HepG2 (cell line): ENCODE measurements around the gene TASP1. TPM values are rescaled to one million over a fixed set of nuclear protein-coding genes. Genes with fewer than 3 reads are reported as not detected.
A peak's percentile ranks its signal among the peaks of the same experiment; 100 is the strongest.

Experiments used
- BATF2 ChIP-seq: sonication (generic); formaldehyde crosslinking; IDR thresholded peaks from 2 replicates; pipeline ENCODE4 v1.8.0; 2022; ENCODE audit warnings: mild to moderate bottlenecking, missing genetic modification reagents, moderate library complexity
- CTCF ChIP-seq: sonication (generic); formaldehyde crosslinking; IDR thresholded peaks from 2 replicates; pipeline ENCODE4 v1.5.0; 2020; ENCODE audit warnings: mild to moderate bottlenecking, missing genetic modification reagents, moderate library complexity
- EHMT2 ChIP-seq: fragments of 200-600 bp; sonication (generic); IDR thresholded peaks from 2 replicates; pipeline ENCODE4 v1.7.0; 2017; ENCODE audit warnings: antibody characterized with exemption, low read depth, low read length, borderline replicate concordance
- HNRNPK ChIP-seq: fragments of 200-400 bp; formaldehyde crosslinking; IDR thresholded peaks from 2 replicates; pipeline ENCODE4 v1.6.1; 2018; ENCODE audit warnings: low read length, low read depth, moderate library complexity, mild to moderate bottlenecking; ENCODE audit not compliant: poor library complexity, severe bottlenecking
- LRRFIP1 ChIP-seq: sonication (generic); formaldehyde crosslinking; conservative IDR thresholded peaks from 2 replicates; pipeline ENCODE4 v1.4.0; 2020; ENCODE audit warnings: missing genetic modification reagents
- MXD4 ChIP-seq: IDR thresholded peaks from 2 replicates; pipeline ENCODE4 v1.6.1; 2016; ENCODE audit warnings: mild to moderate bottlenecking, missing biosample characterization, missing genetic modification reagents
- PCBP2 ChIP-seq: fragments of 200-400 bp; formaldehyde crosslinking; optimal IDR thresholded peaks from 2 replicates; pipeline ENCODE3; 2018; ENCODE audit warnings: low read length, low read depth; ENCODE audit not compliant: poor library complexity, severe bottlenecking
- RARA ChIP-seq: IDR thresholded peaks from 2 replicates; pipeline ENCODE4 v1.6.1; 2016; ENCODE audit warnings: missing genetic modification reagents, missing compliant biosample characterization
- SMC3 ChIP-seq: IDR thresholded peaks from 2 replicates; pipeline ENCODE4 v1.6.1; 2011; ENCODE audit warnings: low read length, improper control_type of control experiment
- SNAPC4 ChIP-seq: sonication (generic); formaldehyde crosslinking; IDR thresholded peaks from 2 replicates; pipeline ENCODE4 v1.4.0; 2020; ENCODE audit warnings: mild to moderate bottlenecking, missing genetic modification reagents
- TEAD3 ChIP-seq: optimal IDR thresholded peaks from 2 replicates; pipeline ENCODE3; 2016; ENCODE audit warnings: borderline replicate concordance
- TFDP1 ChIP-seq: IDR thresholded peaks from 2 replicates; pipeline ENCODE4 v1.6.1; 2016; ENCODE audit warnings: missing compliant biosample characterization, missing genetic modification reagents, borderline replicate concordance
- WIZ ChIP-seq: sonication (generic); formaldehyde crosslinking; IDR thresholded peaks from 2 replicates; pipeline ENCODE4 v1.5.1; 2020; ENCODE audit warnings: mild to moderate bottlenecking, missing genetic modification reagents
- XRCC5 ChIP-seq: fragments of 200-400 bp; formaldehyde crosslinking; optimal IDR thresholded peaks from 2 replicates; pipeline ENCODE3; 2017; ENCODE audit warnings: mild to moderate bottlenecking, low read length
- ZNF224 ChIP-seq: sonication (generic); formaldehyde crosslinking; IDR thresholded peaks from 2 replicates; pipeline ENCODE4 v1.5.0; 2020; ENCODE audit warnings: mild to moderate bottlenecking, missing genetic modification reagents
- ZNF432 ChIP-seq: sonication (generic); formaldehyde crosslinking; IDR thresholded peaks from 2 replicates; pipeline ENCODE4 v1.5.0; 2020; ENCODE audit warnings: missing genetic modification reagents, mild to moderate bottlenecking, borderline replicate concordance
- ZNF577 ChIP-seq: sonication (generic); formaldehyde crosslinking; IDR thresholded peaks from 2 replicates; pipeline ENCODE4 v1.4.0; 2020; ENCODE audit warnings: mild to moderate bottlenecking, low read depth, missing genetic modification reagents, borderline replicate concordance
- ZNF614 ChIP-seq: IDR thresholded peaks from 2 replicates; pipeline ENCODE4 v1.6.1; 2018; ENCODE audit warnings: missing biosample characterization, missing genetic modification reagents, inconsistent platforms, borderline replicate concordance
- ZNF619 ChIP-seq: sonication (generic); formaldehyde crosslinking; IDR thresholded peaks from 2 replicates; pipeline ENCODE4 v1.4.0; 2020; ENCODE audit warnings: mild to moderate bottlenecking, missing genetic modification reagents
- polyA plus RNA-seq, 8 experiments: library from polyadenylated mRNA; depleted of rRNA in 3 of 8; stranded (reverse) in 7 of 8; unstranded in 1 of 8; fragments of >200 nt; fragmentation: Illumina TruSeq in 4 of 8; extraction: Trizol in 4 of 8; gene quantifications; 2 replicates each; pipeline versions ENCODE4 v1.2.1 to v1.2.3, GENCODE V29; 2011 to 2016; ENCODE audit warnings: low read depth in 4 of 8, missing spikeins in 1 of 8, mixed read lengths in 1 of 8; ENCODE audit not compliant: insufficient read depth in 1 of 8
- total RNA-seq, 5 experiments: library from RNA; depleted of rRNA; stranded (reverse); fragments of >200 nt; fragmentation: Illumina TruSeq; extraction: Trizol; gene quantifications; 2 replicates each; pipeline ENCODE4 v1.2.3, GENCODE V29; 2016; ENCODE audit warnings: low read depth in 1 of 5

TASP1 gene
- total and polyA plus RNA-seq, 2 of the 13 experiments (the other 11 are each of a cell fraction or from before 2014, with no cell fraction given) = 10.0 to 25.2 TPM

- TF ChIP-seq SNAPC4 (CRISPR knock-in tag) (no peak), BATF2 (no peak), TFDP1 (CRISPR knock-in tag) (no peak), HNRNPK (no peak), LRRFIP1 (CRISPR knock-in tag) (0 out of 2 replicates have a peak, but pooled peaks have one; percentile 8), ZNF224 (CRISPR knock-in tag) (no peak), EHMT2 (no peak), ZNF619 (no peak), SMC3 (peak; percentile 69), PCBP2 (no peak), CTCF (CRISPR knock-in tag) (peak; percentile 76), XRCC5 (no peak), ZNF432 (CRISPR knock-in tag) (no peak), MXD4 (CRISPR knock-in tag) (no peak), ZNF577 (CRISPR knock-in tag) (no peak), WIZ (CRISPR knock-in tag) (no peak), TEAD3 (CRISPR knock-in tag) (peak; percentile 13), RARA (no peak), ZNF614 (CRISPR knock-in tag) (0 out of 2 replicates have a peak, but pooled peaks have one; percentile 18)
Observed at GRCh38 chr20:13458860-13459451, 179.8 kb downstream of the TASP1 start (continued).
